HG02852 (cell line): ENCODE measurements around the gene TMEM38A.

ENCODE experiments used
- ATAC-seq: cut with Tn5 transposase; IDR thresholded peaks from one replicate; pipeline ENCODE4 v1.9.1; 2021; ENCODE audit warnings: mild to moderate bottlenecking, moderate library complexity; ENCODE audit not compliant: unreplicated experiment

The TMEM38A gene

DNA sequence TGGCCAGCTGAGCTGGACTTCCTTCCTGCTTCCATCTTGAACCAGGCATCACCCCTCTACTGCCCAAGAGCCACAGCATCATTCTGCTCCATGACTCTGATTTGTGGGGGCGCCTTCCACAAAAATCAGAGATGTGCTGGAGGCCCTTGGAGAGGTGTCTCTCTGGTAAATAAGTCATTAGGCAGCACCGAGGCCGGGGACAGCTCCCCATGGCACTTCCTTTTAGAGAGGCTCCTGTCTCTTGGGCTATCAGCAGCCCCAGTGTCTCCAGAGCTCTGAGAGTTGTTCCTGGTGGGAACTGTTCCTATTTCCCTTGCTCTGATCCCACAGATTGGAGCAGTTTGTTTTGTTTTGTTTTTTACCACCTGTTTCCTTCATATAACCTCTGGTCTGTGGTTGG lies 78.6 kb downstream of the TMEM38A start:
- ATAC-seq: no peak
